ENCODE data around the gene ADGRG4.

GRCh38 chrX:136306182-136306581 lies 5.4 kb downstream of the ADGRG4 start:
- TF ChIP-seq POLR2A (IDR thresholded peaks at IDR 0.05; ENCODE audit: low read depth, low read length) = no peak
- no peak for TF ChIP-seq TAF1 (IDR thresholded peaks at IDR 0.05; ENCODE audit: borderline replicate concordance, low read depth, low read length)

Measured in GM12892 (cell line).